GM21786 (cell line): ENCODE data around the gene S100A9.
"Not testable (repeated sequence)": the region's sequence is repeated elsewhere in the genome, so short reads cannot be mapped to it uniquely, and the experiment has no call there.

Experiments
- ATAC-seq: cut with Tn5 transposase; IDR thresholded peaks from one replicate; pipeline ENCODE4 v1.9.1; 2021; ENCODE audit not compliant: unreplicated experiment

S100A9 gene

GRCh38 chr1:153357853-153358690 lies at the start of gene S100A9:
Gene S100A9, plus strand, starts transcription at chr1:153357854. Its CDS starts 430 bp downstream, at chr1:153358284.
- ATAC-seq, result no peak

DNA sequence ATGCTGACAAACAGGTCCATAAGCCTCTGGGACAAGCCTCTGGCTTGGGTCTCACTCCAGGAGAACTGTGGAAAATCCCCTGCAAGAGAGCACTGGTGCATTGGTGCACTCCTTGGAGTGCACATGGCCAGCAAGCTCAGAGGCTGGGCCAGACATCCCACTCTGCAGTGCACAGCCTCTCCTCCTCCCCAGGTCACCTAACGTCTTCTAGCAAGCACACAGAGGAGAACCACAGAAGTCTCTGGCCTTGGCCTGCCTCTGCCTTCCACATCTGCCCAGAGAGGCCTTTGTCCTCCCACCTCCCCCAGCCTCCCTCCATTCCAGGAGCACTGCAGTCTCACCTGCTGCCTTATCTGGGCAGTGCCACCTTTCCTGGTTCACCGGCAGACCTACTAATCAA lies 49.1 kb upstream of the S100A9 start:
- no peak for ATAC-seq

- no peak for ATAC-seq
These were observed 48.2 kb upstream of the S100A9 start for GRCh38 chr1:153309441-153309840.

- ATAC-seq, result no peak
These were observed 47.1 kb upstream of the S100A9 start for GRCh38 chr1:153310526-153310925.

- ATAC-seq, result no peak
These were observed 45.0 kb upstream of the S100A9 start, which contains the start of gene PGLYRP3 for GRCh38 chr1:153312570-153313186. Gene PGLYRP3, minus strand, starts transcription at chr1:153312952. Its CDS starts 2,287 bp downstream, at chr1:153310665.

DNA sequence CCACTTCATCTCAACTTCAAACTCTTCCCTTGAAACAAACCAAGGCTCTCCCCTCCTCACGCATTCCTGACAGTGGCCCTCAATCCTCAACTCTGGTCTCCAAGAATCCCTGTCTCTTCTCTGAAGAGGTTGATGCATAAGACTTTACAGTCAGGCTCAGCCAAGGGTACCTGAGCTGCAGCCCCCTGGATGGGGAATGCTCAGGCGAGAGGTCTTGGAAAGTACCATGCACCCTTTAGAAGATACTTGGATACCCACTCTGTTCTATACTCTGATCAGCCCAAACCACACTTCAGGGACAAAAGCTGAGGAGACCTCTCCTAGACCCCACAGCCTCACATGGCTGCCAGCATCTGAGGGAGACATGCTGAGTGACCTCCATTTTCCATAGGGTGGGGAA lies 44.4 kb upstream of the S100A9 start:
- ATAC-seq, result no peak

DNA sequence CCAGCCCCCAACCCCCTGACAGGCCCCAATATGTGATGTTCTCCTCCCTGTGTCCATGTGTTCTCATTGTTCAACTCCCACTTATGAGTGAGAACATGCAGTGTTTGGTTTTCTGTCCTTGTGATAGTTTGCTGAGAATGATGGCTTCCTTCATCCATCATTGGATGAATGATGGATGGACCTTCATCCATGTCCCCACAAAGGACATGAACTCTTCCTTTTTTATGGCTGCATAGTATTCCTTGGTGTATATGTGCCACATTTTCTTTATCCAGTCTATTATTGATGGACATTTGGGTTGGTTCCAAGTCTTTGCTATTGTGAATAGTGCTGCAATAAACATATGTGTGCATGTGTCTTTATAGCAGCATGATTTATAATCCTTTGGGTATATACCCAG lies 43.3 kb upstream of the S100A9 start:
- ATAC-seq, result not testable (repeated sequence)

- not testable (repeated sequence) for ATAC-seq
These were observed 41.6 kb upstream of the S100A9 start for GRCh38 chr1:153316013-153316412.

GRCh38 chr1:153318145-153318544 lies 39.5 kb upstream of the S100A9 start:
- not testable (repeated sequence) for ATAC-seq

DNA sequence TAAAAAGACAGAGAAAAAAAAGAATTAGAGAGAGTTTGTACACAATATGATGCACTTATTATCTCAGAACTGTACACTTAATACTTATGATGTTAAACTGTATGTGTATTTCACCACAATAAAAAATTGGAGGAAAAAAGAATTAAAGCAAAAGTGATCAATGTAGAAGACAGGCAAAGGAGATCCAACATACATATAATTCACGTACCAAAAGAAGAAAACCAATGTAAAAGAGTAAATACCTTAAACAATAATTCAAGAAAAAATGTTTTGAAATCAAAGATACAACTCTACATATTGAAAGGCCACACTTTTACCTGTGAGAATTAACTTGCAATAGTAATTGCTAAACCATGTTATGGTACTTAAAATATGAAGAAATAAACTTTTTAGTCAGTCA lies 35.1 kb upstream of the S100A9 start:
- no peak for ATAC-seq

GRCh38 chr1:153324912-153325311 lies 32.7 kb upstream of the S100A9 start:
- ATAC-seq, result no peak

DNA sequence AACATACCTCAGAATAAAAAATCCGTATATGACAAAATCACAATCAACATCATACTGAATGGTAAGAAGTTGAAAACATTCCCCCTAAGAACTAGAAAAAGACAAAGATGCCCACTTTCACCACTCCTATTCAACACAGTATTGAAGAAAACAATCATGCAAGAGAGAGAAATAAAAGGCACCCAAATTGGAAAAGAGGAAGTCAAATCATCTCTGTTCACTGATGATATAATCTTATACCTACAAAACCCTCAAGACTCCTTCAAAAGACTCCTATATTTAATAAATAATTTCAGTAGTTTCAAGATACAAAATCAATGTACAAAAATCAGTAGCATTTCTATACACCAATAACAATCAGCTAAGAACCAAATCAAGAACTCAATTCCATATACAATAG lies 23.8 kb upstream of the S100A9 start:
- ATAC-seq, result no peak

- no peak for ATAC-seq
These were observed 21.0 kb upstream of the S100A9 start for GRCh38 chr1:153336650-153337049.

DNA sequence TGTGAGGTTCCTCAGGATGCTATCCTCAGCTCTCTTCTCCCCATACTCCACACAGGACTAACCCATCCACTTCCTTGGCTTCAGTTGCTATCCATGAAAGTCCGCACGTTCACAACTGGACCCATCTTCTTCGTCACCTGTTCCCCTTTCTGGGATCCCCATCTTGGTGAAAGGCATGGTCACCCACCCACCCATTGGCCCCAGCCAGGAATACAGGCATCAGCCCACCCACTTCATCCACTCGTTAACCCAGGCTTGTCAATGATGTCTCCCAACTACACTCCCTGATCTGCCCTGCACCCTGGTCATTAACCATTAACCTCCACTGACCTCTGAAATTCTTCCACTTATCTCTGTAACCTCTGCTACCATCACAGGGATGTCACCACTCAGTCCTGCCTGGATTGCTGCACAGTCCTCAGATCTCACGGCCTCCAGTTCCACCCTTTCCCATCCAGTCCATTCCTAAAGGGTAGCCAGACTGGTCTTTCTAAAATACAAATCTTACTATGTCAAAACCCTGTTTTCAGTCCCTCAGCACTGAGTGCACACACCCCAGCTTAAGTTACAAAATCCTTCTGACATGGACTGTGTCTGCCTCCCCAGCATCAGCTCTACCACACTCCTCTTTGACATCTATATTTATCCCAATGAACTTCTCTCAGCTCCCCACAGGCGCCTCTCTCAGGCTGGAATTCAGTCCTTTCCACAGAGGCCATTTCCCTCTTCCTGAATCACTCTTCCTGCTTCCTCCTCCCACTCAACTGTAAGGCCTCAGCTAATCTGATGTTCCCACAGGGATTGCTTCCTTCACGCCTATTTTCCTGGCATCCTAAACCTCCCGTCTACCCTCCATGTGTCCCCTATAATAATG lies 19.4 kb upstream of the S100A9 start:
- ATAC-seq, result no peak

GRCh38 chr1:153339802-153340201 lies 17.9 kb upstream of the S100A9 start:
- no peak for ATAC-seq

DNA sequence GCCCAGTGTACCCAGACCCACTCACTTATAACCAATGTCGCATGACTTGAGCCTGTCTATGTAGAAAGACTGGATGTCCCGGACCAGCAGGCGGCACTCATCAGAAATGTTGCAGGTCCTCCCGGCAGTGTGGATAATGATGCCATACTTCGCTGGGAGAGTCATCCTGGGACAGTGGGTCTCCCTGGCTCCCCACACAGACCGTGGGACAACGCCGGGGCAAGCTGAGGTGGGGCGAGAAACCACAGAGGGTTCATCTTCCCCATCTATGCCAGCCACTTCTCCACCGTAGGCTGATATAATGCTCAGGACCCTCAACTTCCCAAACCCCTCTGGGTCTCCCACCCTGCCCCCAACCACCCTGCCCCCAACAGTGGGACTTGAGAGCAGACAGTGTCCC lies 17.3 kb upstream of the S100A9 start:
- no peak for ATAC-seq

- ATAC-seq, result no peak
These were observed 16.2 kb upstream of the S100A9 start for GRCh38 chr1:153341431-153341934.

DNA sequence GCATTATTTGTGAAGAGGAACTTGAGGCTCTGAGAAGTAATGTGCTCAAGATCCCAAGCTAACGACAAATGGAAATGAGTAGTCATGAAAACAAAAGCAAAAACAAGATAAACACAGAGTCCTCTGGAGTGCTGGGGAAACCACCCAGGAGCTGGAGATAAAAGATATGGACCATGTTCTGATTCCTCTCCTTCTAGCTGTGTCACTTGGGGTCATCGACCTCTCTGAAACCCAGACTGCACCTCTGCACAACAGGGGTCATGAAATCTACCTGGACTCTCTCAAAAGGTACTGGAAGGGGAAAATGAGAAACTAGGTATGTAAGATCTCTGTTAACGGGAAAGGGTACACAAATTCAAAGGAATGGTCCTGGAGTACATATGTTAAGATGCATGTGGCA lies 15.5 kb upstream of the S100A9 start:
- ATAC-seq, result no peak

DNA sequence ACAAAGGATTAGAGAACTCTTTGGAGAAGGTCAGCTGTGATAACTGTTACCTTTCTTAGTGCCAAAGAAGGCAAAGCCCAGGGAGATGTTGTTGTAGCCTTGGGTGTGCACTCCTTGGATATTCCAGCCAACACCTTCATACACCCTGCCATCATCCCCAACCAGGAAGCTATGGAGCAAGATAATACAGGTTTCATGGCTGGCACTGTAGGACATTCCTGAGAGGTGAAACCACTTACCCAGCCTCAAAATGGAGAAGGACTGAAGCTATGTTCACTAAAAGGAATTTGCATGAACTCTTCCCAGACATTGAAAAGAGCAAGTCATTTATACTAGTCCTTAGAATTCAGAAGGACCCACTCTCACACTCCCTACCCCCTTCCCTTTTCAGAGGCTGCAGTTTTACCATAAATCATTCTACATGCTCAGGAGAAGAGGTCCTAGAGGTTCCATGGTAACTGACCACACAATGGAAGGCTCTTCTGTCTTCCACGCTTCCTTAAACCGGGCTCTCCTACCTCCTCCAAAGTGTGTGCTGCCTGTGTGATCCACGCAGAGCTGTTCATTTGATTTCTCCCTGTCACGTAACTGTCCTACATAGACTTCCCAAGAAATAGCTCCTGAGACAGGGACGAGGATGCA lies 14.5 kb upstream of the S100A9 start:
- no peak for ATAC-seq

DNA sequence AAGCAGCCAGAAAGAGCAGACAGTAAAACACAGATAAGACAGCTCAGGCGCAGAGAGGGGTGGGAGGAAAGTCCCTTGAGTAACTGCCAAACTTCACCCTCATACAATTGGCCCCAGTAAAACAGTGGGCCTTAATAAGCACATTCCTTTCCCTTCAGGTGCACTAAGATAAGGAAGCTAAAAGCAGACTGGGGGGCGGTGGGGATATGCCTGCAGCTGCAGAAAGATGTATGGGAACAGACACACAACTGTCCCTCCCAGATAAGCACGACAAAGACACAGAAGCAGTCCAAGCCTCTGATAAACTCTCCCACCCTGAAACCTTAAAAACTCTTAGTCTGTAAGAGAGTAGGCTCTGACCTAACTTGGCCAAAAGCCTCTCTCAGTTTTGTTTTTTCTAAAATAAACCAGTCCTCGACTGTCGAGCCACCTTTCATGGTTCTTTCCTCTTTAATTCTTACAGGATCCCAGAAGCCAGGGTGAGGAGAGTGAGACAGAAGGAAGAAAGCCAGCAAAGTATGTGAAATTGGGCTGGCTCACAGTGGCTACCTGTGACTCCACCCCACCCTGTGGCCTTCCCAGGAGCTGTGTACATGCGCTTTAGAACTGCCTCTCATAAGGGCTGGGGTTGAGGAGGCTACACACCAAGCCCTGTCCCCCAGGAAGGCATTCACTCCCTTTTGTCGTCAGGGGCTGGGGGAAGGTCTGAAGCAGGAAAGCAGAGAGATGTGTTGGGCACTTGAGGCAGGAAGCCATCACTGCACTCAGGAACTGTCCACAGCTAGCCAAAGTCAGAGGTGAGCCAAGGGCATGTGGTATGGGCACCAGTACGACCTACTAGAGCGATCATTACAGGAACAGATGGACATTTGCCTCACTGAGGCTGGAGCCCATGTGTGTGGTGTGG lies 13.6 kb upstream of the S100A9 start:
- no peak for ATAC-seq
